Lung (tissue), 12 donors: ENCODE measurements around the gene PRG2. TPM values are rescaled to one million over a fixed set of nuclear protein-coding genes. Genes with fewer than 3 reads are reported as not detected.

Experiments used
- ATAC-seq: fragments of 200-7000 bp; cut with Tn5 transposase; one replicate; pipeline ENCODE4 v1.9.1; 2020; ENCODE audit warnings: moderate number of reproducible peaks; ENCODE audit not compliant: insufficient read depth, low FRiP score
- DNase-seq, 3 donors: peaks; one replicate each; pipeline ENCODE4 v3.0.0-alpha.2; 2013 to 2017
- H3K27ac ChIP-seq, 2 donors: one replicate each; pipeline ENCODE4 v1.5.1; 2013; ENCODE audit warnings: mild to moderate bottlenecking in 2 of 2, moderate library complexity in 2 of 2, control low read depth in 1 of 2, inconsistent platforms in 1 of 2, low read depth in 1 of 2, low read length in 1 of 2
- H3K27me3 ChIP-seq, 3 donors: one replicate each; pipeline ENCODE4 v1.5.1; 2013; ENCODE audit warnings: low read length in 2 of 3; ENCODE audit not compliant: control insufficient read depth in 3 of 3, insufficient read depth in 3 of 3
- H3K36me3 ChIP-seq, 4 donors: one replicate each; pipeline ENCODE4 v1.5.1; 2013; ENCODE audit warnings: low read length in 4 of 4, mild to moderate bottlenecking in 1 of 4, moderate library complexity in 1 of 4; ENCODE audit not compliant: control insufficient read depth in 4 of 4, insufficient read depth in 4 of 4
- H3K4me1 ChIP-seq, 5 donors: one replicate each; pipeline ENCODE4 v1.5.1; 2013; ENCODE audit warnings: low read length in 5 of 5, mild to moderate bottlenecking in 2 of 5, moderate library complexity in 1 of 5; ENCODE audit not compliant: control insufficient read depth in 5 of 5, insufficient read depth in 5 of 5
- H3K4me3 ChIP-seq: one replicate; pipeline ENCODE4 v1.5.1; 2013; ENCODE audit warnings: mild to moderate bottlenecking, control low read depth, moderate library complexity
- H3K9ac ChIP-seq, 2 donors: one replicate each; pipeline ENCODE4 v1.5.1; 2013; ENCODE audit warnings: low read length in 2 of 2, control low read depth in 1 of 2; ENCODE audit not compliant: insufficient read depth in 1 of 2
- H3K9me3 ChIP-seq, 4 donors: one replicate each; pipeline ENCODE4 v1.5.1; 2013; ENCODE audit warnings: low read length in 3 of 4, mild to moderate bottlenecking in 1 of 4, moderate library complexity in 1 of 4; ENCODE audit not compliant: control insufficient read depth in 4 of 4, insufficient read depth in 3 of 4
- WGBS, 2 donors: extraction: QIAGEN DNeasy Blood & Tissue Kit; methylation state at CpG; one replicate each; pipeline ENCODE4 v1.1.7; 2013; 5-methylcytosine and 5-hydroxymethylcytosine counted together
- polyA plus RNA-seq, 2 donors: library from polyadenylated mRNA; stranded (reverse); fragments of 200-250 nt; gene quantifications; one replicate each; pipeline ENCODE4 v1.2.1, GENCODE V29; 2013
- total RNA-seq, 2 donors: library from RNA; depleted of rRNA in 1 of 2; stranded (reverse); fragments of >200 nt in 1 of 2; gene quantifications; one replicate each; pipeline ENCODE4 v1.2.1, GENCODE V29; 2014 to 2021
- TF ChIP-seq, protein P1 (sequence below): IDR thresholded peaks from 2 replicates; pipeline ENCODE4 v1.5.1; 2012; ENCODE audit warnings: mild to moderate bottlenecking; ENCODE audit errors: control extremely low read depth, extremely low read depth
- donor health status: control.
- donor health status: control.
- donor health status: Bipolar disorder and iron deficiency.
- donor health status: healthy.
- donor health status: DM: yes; HTN: yes; CAD: no.

The PRG2 gene
- total and polyA plus RNA-seq, 4 donors = 0.68 to 5.3 (median 0.83) TPM

DNA sequence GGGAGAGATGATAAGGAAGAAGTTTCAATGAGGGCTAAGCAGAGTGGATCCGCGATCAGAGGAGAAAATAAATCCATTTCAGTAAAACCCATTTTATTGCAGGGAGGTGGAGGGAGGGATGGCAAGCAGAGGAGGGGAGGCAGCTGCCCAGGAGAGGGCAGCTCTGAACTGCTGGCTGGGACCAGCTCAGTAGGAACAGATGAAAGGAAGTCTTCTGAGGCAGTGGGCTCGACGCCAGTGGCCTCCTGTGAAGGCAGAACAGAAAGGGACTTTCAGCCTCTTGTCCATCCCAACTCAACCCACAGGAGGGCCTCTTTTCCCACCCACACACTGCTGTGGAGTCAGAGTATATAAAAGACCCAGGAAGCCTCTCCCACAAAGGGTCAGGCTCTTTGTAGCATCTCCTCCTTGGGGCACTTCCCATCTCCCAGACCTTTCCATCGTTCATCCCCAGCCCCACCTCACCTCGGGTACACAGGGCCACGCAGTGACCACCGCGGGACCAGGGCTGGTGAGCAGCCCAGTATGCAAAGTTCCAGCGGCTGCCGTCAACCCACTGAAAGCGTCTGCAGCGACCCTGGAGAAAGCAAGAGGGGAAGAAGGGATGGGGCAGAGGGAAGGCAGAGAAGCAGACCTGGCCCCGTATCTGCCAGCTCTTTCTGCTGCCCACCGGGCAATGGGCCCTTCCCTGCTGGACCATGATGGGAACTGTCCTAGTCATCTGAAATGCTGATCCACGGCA, 3.0 kb downstream of the PRG2 start:
- peak in 1 of 3 donors; percentile 21 for DNase-seq

DNA sequence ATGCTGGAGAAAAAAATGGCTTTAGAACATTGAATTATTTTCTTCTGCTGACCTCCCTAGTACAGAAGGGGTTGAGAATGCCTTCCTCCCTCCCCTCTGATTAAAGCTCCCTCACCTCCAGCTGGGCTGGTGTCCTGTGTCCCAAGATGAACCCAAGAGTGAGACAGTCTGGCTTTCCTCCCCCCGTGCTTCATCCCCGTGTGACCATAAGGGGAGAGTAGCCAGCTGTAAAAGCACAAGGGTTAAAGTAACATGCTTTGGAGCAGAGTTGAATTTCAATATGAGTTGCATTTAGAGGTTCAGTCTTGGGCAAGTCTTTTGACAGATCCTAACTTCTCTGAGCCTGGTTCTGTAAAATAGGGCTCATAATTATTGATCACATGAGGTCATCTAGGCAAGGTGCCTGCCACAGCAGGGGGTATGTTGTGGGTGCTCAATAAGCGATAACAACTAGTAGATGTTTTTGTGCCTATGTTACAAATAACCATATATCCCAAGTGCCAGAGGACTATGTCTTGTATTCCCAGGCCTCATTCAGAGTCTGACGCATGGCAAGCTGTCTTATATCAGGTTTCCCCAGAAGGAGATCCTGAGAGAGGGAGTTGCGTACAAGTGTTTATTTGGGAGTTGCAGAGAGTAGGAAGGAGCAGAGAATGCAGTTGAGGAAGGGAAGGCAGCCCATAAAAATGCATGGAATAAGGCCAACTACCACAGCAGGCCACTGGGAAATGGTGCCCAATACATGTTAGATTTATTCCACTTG, 4.1 kb downstream of the PRG2 start:
- H3K27me3 ChIP-seq = peaks cover 0 to 9% (median 0%) of the 10 kb centered on the region in 3 donors
- H3K4me3 ChIP-seq = no peak overlapping the region
- no peak overlapping the region for H3K27ac ChIP-seq
- no peaks in the 10 kb centered on the region for H3K36me3 ChIP-seq
- no peak overlapping the region for H3K9ac ChIP-seq
- WGBS, 2 donors = 83 to 84% methylated on average over 5 of the region's 5 CpGs
- DNase-seq (no peak), ATAC-seq (no peak)
- no peaks in the 10 kb centered on the region for H3K4me1 ChIP-seq
- H3K9me3 ChIP-seq = no peaks in the 10 kb centered on the region
- TF ChIP-seq, protein P1, sequence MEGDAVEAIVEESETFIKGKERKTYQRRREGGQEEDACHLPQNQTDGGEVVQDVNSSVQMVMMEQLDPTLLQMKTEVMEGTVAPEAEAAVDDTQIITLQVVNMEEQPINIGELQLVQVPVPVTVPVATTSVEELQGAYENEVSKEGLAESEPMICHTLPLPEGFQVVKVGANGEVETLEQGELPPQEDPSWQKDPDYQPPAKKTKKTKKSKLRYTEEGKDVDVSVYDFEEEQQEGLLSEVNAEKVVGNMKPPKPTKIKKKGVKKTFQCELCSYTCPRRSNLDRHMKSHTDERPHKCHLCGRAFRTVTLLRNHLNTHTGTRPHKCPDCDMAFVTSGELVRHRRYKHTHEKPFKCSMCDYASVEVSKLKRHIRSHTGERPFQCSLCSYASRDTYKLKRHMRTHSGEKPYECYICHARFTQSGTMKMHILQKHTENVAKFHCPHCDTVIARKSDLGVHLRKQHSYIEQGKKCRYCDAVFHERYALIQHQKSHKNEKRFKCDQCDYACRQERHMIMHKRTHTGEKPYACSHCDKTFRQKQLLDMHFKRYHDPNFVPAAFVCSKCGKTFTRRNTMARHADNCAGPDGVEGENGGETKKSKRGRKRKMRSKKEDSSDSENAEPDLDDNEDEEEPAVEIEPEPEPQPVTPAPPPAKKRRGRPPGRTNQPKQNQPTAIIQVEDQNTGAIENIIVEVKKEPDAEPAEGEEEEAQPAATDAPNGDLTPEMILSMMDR = no peak

More for the DNA sequence above, 3.0 kb downstream of the PRG2 start:
- Histone ChIP-seq H3K27ac (no peak overlapping the region), H3K27me3 (peaks cover 0 to 9% (median 0%) of the 10 kb centered on the region in 3 donors), H3K9me3 (no peaks in the 10 kb centered on the region), H3K9ac (no peak overlapping the region), H3K4me3 (no peak overlapping the region), H3K4me1 (no peaks in the 10 kb centered on the region), H3K36me3 (no peaks in the 10 kb centered on the region)
- no peak for ATAC-seq
- 72 to 80% methylated on average over 16 of the region's 16 CpGs for WGBS, 2 donors
- TF ChIP-seq, protein P1 = no peak

DNA sequence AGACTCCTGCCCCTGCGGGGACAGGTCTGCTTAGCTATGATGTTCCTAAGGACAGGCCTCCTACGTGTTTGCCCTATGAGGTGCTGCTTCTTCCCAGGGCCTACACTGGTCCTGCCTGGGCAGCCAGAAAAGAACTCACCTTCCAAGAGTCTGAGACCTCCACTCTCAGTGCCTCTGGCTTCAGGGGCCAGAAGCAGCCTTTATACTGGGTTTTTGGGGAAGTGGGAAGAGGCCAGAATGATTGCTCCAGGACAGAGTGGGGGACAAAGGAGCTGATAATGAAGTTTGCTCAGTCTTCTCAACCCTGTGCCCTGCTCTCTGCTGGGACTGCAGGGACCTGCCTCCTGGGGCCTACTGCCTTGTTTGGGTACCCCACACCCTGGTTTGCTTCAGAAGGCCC, 9.5 kb downstream of the PRG2 start, which contains the start of gene PRG3:
PRG3 (minus strand) TSS at position 176 of the 400 bp plus-strand sequence. CDS start 442 bp downstream, outside the sequence.
- DNase-seq (no peak), ATAC-seq (no peak)
- Histone ChIP-seq H3K4me1 (no peaks in the 10 kb centered on the region), H3K27ac (no peak within 1 kb of the TSS), H3K36me3 (no peaks in the 10 kb centered on the region), H3K4me3 (no peak within 1 kb of the TSS), H3K9me3 (peaks cover 0 to 5% (median 0%) of the 10 kb centered on the region in 4 donors), H3K27me3 (peaks cover 0 to 3% (median 2%) of the 10 kb centered on the region in 3 donors), H3K9ac (no peak within 1 kb of the TSS)
- WGBS, 2 donors = 77 to 89% methylated on average over 2 of the region's 2 CpGs
- TF ChIP-seq, protein P1 = no peak
